ENCODE results near the gene SPOP. TPM values are rescaled to one million over a fixed set of nuclear protein-coding genes. Genes with fewer than 3 reads are reported as not detected.

The SPOP gene
- total RNA-seq, 1 experiment from 2014 or later: 58.0 TPM

DNA sequence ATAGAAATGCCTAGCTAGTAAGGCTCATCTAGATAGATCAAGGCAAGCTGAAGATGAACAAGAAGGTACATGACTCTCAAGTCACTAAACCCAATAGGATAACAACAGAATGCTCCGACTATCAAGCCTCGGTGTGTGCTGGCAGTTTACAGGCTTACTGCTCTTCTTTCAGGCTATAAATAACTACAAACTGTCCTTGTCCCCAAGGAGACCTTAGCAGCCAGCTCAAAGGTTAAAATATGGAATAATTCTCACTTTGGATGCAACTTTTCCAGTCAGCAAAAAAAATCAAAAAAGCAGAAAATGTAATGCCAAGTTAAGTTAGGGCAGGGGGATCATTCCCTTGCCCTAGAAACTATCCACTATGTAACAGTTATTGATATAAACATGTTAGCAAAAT lies 44.6 kb downstream of the SPOP start:
- ChIA-PET POLR2A (interaction anchor here (0.6 kb wide), 1 partner anchor 99 kb away, joined by 3 read pairs; no protein-coding TSS in a partner anchor), CTCF (no interaction called here)
- H3K4me1 ChIP-seq (ENCODE audit: control insufficient read depth, insufficient read depth, low read length): no peaks in the 10 kb centered on the region
- no peaks in the 10 kb centered on the region for H3K9me3 ChIP-seq (ENCODE audit: control insufficient read depth, insufficient read depth, low read depth, low read length)
- H3K4me3 ChIP-seq (ENCODE audit: low read depth in 2 of 2, low read length in 2 of 2): no peak overlapping the region
- no TSS peak for BruUV-seq (replicated peaks)
- ATAC-seq: no peak
- H3K27ac ChIP-seq (ENCODE audit: low read length): no peak overlapping the region
- H3K36me3 ChIP-seq (ENCODE audit: control insufficient read depth, insufficient read depth, low read length): no peaks in the 10 kb centered on the region
- intact Hi-C loops (cut with micrococcal nuclease; ENCODE audit: unreplicated experiment) (no loop called here), in situ Hi-C loops (cut with HindIII; ENCODE audit: low pct_unique_long_range_greater_than_20kb, low sequenced_read_pairs) (no loop called here)
- no peak for TF ChIP-seq POLR2AphosphoS5 (IDR thresholded peaks at IDR 0.05; ENCODE audit: low read depth, low read length)
- TF ChIP-seq, protein P1, sequence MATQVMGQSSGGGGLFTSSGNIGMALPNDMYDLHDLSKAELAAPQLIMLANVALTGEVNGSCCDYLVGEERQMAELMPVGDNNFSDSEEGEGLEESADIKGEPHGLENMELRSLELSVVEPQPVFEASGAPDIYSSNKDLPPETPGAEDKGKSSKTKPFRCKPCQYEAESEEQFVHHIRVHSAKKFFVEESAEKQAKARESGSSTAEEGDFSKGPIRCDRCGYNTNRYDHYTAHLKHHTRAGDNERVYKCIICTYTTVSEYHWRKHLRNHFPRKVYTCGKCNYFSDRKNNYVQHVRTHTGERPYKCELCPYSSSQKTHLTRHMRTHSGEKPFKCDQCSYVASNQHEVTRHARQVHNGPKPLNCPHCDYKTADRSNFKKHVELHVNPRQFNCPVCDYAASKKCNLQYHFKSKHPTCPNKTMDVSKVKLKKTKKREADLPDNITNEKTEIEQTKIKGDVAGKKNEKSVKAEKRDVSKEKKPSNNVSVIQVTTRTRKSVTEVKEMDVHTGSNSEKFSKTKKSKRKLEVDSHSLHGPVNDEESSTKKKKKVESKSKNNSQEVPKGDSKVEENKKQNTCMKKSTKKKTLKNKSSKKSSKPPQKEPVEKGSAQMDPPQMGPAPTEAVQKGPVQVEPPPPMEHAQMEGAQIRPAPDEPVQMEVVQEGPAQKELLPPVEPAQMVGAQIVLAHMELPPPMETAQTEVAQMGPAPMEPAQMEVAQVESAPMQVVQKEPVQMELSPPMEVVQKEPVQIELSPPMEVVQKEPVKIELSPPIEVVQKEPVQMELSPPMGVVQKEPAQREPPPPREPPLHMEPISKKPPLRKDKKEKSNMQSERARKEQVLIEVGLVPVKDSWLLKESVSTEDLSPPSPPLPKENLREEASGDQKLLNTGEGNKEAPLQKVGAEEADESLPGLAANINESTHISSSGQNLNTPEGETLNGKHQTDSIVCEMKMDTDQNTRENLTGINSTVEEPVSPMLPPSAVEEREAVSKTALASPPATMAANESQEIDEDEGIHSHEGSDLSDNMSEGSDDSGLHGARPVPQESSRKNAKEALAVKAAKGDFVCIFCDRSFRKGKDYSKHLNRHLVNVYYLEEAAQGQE (IDR thresholded peaks at IDR 0.05; ENCODE audit: insufficient read depth in 1 of 2, low read depth in 2 of 2, low read length in 1 of 2): no peak
- TF ChIP-seq SIN3A (IDR thresholded peaks at IDR 0.05; ENCODE audit: borderline replicate concordance, insufficient read depth, low read depth, low read length): no peak
- TF ChIP-seq TCF7L2 (IDR thresholded peaks at IDR 0.05; ENCODE audit: low read depth, low read length): no peak
- TF ChIP-seq, protein P2, sequence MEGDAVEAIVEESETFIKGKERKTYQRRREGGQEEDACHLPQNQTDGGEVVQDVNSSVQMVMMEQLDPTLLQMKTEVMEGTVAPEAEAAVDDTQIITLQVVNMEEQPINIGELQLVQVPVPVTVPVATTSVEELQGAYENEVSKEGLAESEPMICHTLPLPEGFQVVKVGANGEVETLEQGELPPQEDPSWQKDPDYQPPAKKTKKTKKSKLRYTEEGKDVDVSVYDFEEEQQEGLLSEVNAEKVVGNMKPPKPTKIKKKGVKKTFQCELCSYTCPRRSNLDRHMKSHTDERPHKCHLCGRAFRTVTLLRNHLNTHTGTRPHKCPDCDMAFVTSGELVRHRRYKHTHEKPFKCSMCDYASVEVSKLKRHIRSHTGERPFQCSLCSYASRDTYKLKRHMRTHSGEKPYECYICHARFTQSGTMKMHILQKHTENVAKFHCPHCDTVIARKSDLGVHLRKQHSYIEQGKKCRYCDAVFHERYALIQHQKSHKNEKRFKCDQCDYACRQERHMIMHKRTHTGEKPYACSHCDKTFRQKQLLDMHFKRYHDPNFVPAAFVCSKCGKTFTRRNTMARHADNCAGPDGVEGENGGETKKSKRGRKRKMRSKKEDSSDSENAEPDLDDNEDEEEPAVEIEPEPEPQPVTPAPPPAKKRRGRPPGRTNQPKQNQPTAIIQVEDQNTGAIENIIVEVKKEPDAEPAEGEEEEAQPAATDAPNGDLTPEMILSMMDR (IDR thresholded peaks at IDR 0.05): no peak
- no peak for DNase-seq (ENCODE audit: low read depth, low spot score)
- H3K27me3 ChIP-seq (ENCODE audit: control insufficient read depth, insufficient read depth, low read length): no peaks in the 10 kb centered on the region

DNA sequence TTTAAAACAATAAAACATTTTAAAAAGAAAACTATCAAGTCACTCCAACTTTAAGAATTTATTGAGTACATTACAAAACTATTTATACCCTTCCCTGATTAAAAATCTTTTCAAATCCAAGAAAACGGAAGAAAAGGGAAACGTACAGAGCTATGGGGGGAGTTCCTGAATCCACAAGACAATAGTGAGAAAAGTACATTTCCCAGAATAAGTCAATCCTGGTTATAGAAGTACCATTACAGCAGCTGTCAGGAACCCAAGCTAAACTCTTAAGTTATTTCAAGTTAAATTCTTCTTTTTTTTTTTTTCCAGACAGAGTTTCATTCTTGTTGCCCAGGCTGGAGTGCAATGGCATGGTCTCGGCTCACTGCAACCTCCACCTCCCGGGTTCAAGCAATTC lies 45.7 kb downstream of the SPOP start:
- H3K27ac ChIP-seq (ENCODE audit: low read length): no peak overlapping the region
- H3K4me1 ChIP-seq (ENCODE audit: control insufficient read depth, insufficient read depth, low read length): no peaks in the 10 kb centered on the region
- H3K9me3 ChIP-seq (ENCODE audit: control insufficient read depth, insufficient read depth, low read depth, low read length): no peaks in the 10 kb centered on the region
- intact Hi-C loops (cut with micrococcal nuclease; ENCODE audit: unreplicated experiment): no loop called here
- no TSS peak for BruUV-seq (replicated peaks)
- ATAC-seq (no peak), DNase-seq (ENCODE audit: low read depth, low spot score) (no peak)
- in situ Hi-C loops (cut with HindIII; ENCODE audit: low pct_unique_long_range_greater_than_20kb, low sequenced_read_pairs): no loop called here
- CTCF ChIA-PET: interaction anchor here (0.6 kb wide), 1 partner anchor 45 kb away, joined by 11 read pairs; no protein-coding TSS in a partner anchor
- no peak overlapping the region for H3K4me3 ChIP-seq (ENCODE audit: low read depth in 2 of 2, low read length in 2 of 2)
- no peaks in the 10 kb centered on the region for H3K27me3 ChIP-seq (ENCODE audit: control insufficient read depth, insufficient read depth, low read length)
- no peaks in the 10 kb centered on the region for H3K36me3 ChIP-seq (ENCODE audit: control insufficient read depth, insufficient read depth, low read length)
- POLR2A ChIA-PET: interaction anchor here (0.6 to 0.7 kb wide), 3 partner anchors 16 to 122 kb away, joined by 3 to 5 read pairs (median 3); no protein-coding TSS in a partner anchor
- no peak for TF ChIP-seq SIN3A (IDR thresholded peaks at IDR 0.05; ENCODE audit: borderline replicate concordance, insufficient read depth, low read depth, low read length)
- TF ChIP-seq, protein P1 (IDR thresholded peaks at IDR 0.05; ENCODE audit: insufficient read depth in 1 of 2, low read depth in 2 of 2, low read length in 1 of 2): no peak
- TF ChIP-seq, protein P2 (IDR thresholded peaks at IDR 0.05): no peak
- TF ChIP-seq TCF7L2 (IDR thresholded peaks at IDR 0.05; ENCODE audit: low read depth, low read length): no peak
- no peak for TF ChIP-seq POLR2AphosphoS5 (IDR thresholded peaks at IDR 0.05; ENCODE audit: low read depth, low read length)
